ENCODE measurements around the gene TRIM41. TPM values are rescaled to one million over a fixed set of nuclear protein-coding genes. Genes with fewer than 3 reads are reported as not detected.

The TRIM41 gene
- total RNA-seq, 2 donors from 2014 or later = 12.5 to 15.2 TPM

DNA sequence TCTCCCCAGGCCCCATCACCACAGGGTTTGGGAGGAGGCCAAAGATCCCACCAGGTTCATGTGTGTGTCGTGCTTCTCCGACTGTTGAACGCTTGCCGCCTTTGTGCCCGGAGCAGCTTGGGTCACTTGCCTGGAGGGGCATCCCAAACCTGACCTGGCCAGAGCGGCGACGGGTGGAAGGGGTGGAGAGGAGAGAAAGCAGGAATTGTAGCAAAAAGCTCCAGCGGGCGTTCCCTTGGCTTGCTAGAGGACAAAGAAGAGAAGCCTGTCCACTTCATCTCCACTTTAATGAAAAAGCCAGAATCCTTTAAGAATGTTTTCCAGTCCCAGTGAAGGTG, 2.9 kb upstream of the TRIM41 start:
- 88 to 93% methylated on average over 10 of the region's 10 CpGs for WGBS, 2 donors
- intact Hi-C loops (cut with DNase I) = no loop called here
- peaks cover 39% of the 10 kb centered on the region for H3K4me1 ChIP-seq

DNA sequence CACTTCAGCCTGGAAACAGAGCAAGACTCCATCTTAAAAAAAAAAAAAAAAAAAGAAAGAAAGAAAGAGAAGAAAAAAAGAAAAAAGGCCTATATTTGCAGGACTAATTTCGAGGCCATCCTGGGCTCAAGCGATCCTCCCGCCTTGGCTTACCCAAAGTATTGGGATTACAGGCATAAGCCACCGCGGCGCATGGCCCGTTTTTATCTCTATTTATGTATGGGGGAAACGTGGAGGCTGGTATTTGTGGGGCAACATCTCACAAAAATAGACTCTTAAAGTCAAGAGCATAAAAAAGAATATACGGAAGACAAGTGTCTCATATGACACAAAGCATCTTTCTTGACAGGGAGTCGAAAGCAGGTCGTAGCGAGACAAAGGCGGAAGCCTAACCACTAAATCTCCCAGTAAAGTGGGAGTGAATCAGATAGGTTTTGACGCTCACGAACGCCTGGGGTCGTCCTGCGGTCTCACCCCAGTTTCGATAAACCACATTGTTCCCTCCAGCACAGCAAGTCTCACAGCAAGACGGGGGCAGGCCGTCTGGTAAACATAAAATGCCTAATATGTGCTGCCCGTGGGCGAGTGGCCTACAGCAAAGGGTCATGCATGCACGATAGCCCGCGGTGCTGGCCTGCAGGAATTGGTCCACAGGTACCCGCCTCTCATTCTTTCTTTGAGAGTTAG, 1.8 kb upstream of the TRIM41 start:
- 43 to 54% methylated on average over 27 of the region's 27 CpGs for WGBS, 2 donors
- intact Hi-C loops (cut with DNase I) = no loop called here
- Histone ChIP-seq H3K4me3 (no peak overlapping the region), H3K4me1 (peaks cover 46% of the 10 kb centered on the region), H3K27ac (peak overlapping the region; percentile 91 to 97 (median 96)), H3K9me3 (no peaks in the 10 kb centered on the region), H3K36me3 (replicated peaks in 1 of 2; ENCODE audit: insufficient read depth in 1 of 2, low read depth in 2 of 2) (no peaks in the 10 kb centered on the region), H3K27me3 (no peaks in the 10 kb centered on the region)
- DNase-seq = no peak
- TF ChIP-seq, protein P1, sequence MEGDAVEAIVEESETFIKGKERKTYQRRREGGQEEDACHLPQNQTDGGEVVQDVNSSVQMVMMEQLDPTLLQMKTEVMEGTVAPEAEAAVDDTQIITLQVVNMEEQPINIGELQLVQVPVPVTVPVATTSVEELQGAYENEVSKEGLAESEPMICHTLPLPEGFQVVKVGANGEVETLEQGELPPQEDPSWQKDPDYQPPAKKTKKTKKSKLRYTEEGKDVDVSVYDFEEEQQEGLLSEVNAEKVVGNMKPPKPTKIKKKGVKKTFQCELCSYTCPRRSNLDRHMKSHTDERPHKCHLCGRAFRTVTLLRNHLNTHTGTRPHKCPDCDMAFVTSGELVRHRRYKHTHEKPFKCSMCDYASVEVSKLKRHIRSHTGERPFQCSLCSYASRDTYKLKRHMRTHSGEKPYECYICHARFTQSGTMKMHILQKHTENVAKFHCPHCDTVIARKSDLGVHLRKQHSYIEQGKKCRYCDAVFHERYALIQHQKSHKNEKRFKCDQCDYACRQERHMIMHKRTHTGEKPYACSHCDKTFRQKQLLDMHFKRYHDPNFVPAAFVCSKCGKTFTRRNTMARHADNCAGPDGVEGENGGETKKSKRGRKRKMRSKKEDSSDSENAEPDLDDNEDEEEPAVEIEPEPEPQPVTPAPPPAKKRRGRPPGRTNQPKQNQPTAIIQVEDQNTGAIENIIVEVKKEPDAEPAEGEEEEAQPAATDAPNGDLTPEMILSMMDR (IDR thresholded peaks at IDR 0.05) = no peak
- no peak for TF ChIP-seq POLR2A (IDR thresholded peaks at IDR 0.05)
- no peak for ATAC-seq

More for the DNA sequence above, 2.9 kb upstream of the TRIM41 start:
- ATAC-seq = no peak
- no peak for TF ChIP-seq POLR2A (IDR thresholded peaks at IDR 0.05)
- TF ChIP-seq, protein P1 (IDR thresholded peaks at IDR 0.05) = no peak
- Histone ChIP-seq H3K4me3 (no peak overlapping the region), H3K36me3 (replicated peaks in 1 of 2; ENCODE audit: insufficient read depth in 1 of 2, low read depth in 2 of 2) (no peaks in the 10 kb centered on the region), H3K27me3 (no peaks in the 10 kb centered on the region), H3K27ac (no peak overlapping the region), H3K9me3 (no peaks in the 10 kb centered on the region)
- DNase-seq = no peak

DNA sequence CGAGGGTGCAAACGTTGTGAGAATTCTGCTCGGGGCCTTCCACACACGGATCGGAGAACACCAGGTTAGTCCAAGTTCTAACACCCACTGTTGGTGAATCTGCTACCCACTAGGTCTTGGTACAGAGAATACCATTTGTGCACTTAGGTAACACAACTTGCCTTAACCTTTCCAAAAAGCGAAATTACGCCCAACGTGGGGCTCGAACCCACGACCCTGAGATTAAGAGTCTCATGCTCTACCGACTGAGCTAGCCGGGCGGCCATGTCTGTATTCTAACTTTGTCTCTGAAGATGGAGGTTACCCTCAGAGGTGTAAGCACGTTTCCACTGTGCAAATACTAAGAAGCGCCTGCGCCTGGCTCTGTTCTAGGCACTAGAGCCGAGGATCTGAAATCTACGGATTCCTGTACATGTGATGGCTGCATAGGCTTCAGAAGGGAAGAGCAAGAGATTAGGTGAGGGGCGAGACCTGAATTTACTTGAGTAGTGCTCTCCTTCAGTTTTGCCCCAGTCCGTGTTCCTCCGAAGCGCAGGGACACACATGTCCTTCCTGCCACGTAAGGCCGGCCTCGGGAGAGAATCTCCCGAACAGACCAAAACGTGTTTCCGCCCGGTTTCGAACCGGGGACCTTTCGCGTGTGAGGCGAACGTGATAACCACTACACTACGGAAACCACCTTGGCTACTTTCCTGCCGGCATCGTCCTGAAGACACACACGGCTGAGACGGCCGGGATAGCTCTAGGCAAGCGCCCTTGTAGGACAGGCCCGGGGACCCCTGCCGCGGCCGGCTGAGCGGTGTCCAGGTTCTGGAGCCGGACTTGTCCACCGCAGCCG, 1.1 kb upstream of the TRIM41 start:
- WGBS, 2 donors = 1 to 2% methylated on average over 9 to 50 of the region's 50 CpGs
- Histone ChIP-seq H3K4me1 (peaks cover 46% of the 10 kb centered on the region), H3K36me3 (replicated peaks in 1 of 2; ENCODE audit: insufficient read depth in 1 of 2, low read depth in 2 of 2) (no peaks in the 10 kb centered on the region), H3K27ac (peak overlapping the region; percentile 91 to 97 (median 96)), H3K9me3 (no peaks in the 10 kb centered on the region), H3K4me3 (peak overlapping the region in 1 of 2 donors; percentile 89), H3K27me3 (no peaks in the 10 kb centered on the region)
- intact Hi-C loops (cut with DNase I) = no loop called here
- DNase-seq (peak; percentile 95 to 98 (median 96)), ATAC-seq (peak; percentile 57)
- TF ChIP-seq, protein P1 (IDR thresholded peaks at IDR 0.05) = no peak
- no peak for TF ChIP-seq POLR2A (IDR thresholded peaks at IDR 0.05)

DNA sequence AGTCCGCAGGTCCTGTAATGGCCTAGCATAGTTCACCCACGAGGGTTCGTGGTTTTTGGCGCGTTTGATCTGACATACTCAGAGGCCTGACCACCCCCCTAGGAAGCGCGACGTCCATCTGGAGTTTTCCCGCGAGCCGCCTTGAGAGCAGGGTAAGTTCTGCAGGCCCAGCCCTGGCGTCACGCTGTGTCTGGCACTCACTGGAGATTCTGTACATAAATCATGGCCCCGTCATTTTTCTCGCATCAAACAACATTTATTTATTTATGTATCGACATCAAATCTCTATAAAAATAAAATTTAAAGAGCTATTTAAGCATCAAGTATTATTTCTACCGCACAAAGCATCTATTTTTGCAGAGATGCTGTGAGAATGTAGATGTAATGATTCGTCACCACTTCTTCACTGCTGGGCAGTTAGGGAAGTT, 437 bp upstream of the TRIM41 start:
- H3K27ac ChIP-seq = peak overlapping the region; percentile 91 to 97 (median 96)
- intact Hi-C loops (cut with DNase I) = no loop called here
- H3K27me3 ChIP-seq = no peaks in the 10 kb centered on the region
- DNase-seq (no peak), ATAC-seq (peak; percentile 8)
- no peak for TF ChIP-seq POLR2A (IDR thresholded peaks at IDR 0.05)
- TF ChIP-seq, protein P1 (IDR thresholded peaks at IDR 0.05) = no peak
- H3K36me3 ChIP-seq (replicated peaks in 1 of 2; ENCODE audit: insufficient read depth in 1 of 2, low read depth in 2 of 2) = no peaks in the 10 kb centered on the region
- no peaks in the 10 kb centered on the region for H3K9me3 ChIP-seq
- H3K4me3 ChIP-seq = peak overlapping the region; percentile 89 to 92
- WGBS, 2 donors = 0 to 1% methylated on average over 14 to 18 of the region's 18 CpGs
- H3K4me1 ChIP-seq = peaks cover 40% of the 10 kb centered on the region

Measured in body of pancreas (tissue), 4 donors.